HCT116 (cell line): Measurements from ENCODE around the gene MSI2.

Experiments
- ELF1 ChIP-seq: IDR thresholded peaks from 2 replicates; pipeline ENCODE4 v1.6.1; 2012; ENCODE audit warnings: low read depth, borderline replicate concordance
- EZH2 ChIP-seq: fragments of 200-600 bp; sonication (generic); IDR thresholded peaks from 2 replicates; pipeline ENCODE4 v1.6.1; 2017; ENCODE audit warnings: antibody characterized with exemption, mixed run types
- EZH2phosphoT487 ChIP-seq: fragments of 200-600 bp; IDR thresholded peaks from 2 replicates; pipeline ENCODE4 v1.6.1; 2018; ENCODE audit warnings: antibody characterized with exemption, borderline replicate concordance
- JUND ChIP-seq: IDR thresholded peaks from 2 replicates; pipeline ENCODE4 v1.6.1; 2012
- POLR2A ChIP-seq: IDR thresholded peaks from 2 replicates; pipeline ENCODE4 v1.7.0; 2011; ENCODE audit warnings: borderline replicate concordance; ENCODE audit not compliant: insufficient read depth, insufficient read length; ENCODE audit errors: extremely low read depth
- RAD21 ChIP-seq: IDR thresholded peaks from 2 replicates; pipeline ENCODE4 v1.6.1; 2012; ENCODE audit warnings: low read depth, mild to moderate bottlenecking
- ZNF274 ChIP-seq: fragments of 200-500 bp; sonication (Bioruptor generic); IDR thresholded peaks from 2 replicates; pipeline ENCODE4 v1.6.1; 2014; ENCODE audit warnings: mild to moderate bottlenecking, low read depth, low read length, inconsistent platforms
- TF ChIP-seq, protein P1 (sequence below), 3 experiments: fragments of 200-600 bp in 1 of 3; sonication (generic) in 1 of 3; IDR thresholded peaks in 2 of 3; conservative IDR thresholded peaks in 1 of 3; 2 replicates each; pipeline ENCODE4 v1.5.1; 2012 to 2017; ENCODE audit warnings: low read depth in 2 of 3, low read length in 2 of 3, antibody characterized with exemption in 1 of 3, borderline replicate concordance in 1 of 3, control low read depth in 1 of 3, mild to moderate bottlenecking in 1 of 3, mixed read lengths in 1 of 3, mixed run types in 1 of 3, moderate library complexity in 1 of 3; ENCODE audit not compliant: insufficient read depth in 1 of 3

DNA sequence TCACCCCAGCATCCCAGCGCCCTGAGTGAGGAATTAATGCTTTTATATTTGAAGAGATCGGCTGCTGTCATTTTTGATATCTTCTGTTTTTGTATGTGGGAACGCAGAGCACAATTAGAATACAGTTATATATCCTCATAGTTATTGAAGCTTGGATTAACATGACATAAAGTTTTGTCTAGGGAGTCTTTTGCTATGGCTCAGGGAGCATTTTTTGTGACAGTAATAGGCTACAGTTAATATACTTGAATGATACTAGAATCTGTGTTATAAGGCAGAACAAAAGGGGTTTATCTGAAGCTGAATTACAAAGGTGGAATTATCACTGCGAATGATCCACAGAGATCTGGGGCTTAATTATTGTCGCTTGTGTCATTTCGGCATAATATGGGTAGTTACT, 239.4 kb downstream of the MSI2 start:
- no peak for TF ChIP-seq EZH2phosphoT487
- TF ChIP-seq, protein P1, sequence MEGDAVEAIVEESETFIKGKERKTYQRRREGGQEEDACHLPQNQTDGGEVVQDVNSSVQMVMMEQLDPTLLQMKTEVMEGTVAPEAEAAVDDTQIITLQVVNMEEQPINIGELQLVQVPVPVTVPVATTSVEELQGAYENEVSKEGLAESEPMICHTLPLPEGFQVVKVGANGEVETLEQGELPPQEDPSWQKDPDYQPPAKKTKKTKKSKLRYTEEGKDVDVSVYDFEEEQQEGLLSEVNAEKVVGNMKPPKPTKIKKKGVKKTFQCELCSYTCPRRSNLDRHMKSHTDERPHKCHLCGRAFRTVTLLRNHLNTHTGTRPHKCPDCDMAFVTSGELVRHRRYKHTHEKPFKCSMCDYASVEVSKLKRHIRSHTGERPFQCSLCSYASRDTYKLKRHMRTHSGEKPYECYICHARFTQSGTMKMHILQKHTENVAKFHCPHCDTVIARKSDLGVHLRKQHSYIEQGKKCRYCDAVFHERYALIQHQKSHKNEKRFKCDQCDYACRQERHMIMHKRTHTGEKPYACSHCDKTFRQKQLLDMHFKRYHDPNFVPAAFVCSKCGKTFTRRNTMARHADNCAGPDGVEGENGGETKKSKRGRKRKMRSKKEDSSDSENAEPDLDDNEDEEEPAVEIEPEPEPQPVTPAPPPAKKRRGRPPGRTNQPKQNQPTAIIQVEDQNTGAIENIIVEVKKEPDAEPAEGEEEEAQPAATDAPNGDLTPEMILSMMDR (IDR thresholded peaks at IDR 0.05 in 2 of 3, conservative IDR thresholded peaks at IDR 0.05 in 1 of 3; ENCODE audit: borderline replicate concordance in 1 of 3, insufficient read depth in 1 of 3, low read depth in 2 of 3, low read length in 2 of 3), result no peak
- no peak for TF ChIP-seq RAD21
- TF ChIP-seq EZH2, result no peak
- no peak for TF ChIP-seq ELF1
- no peak for TF ChIP-seq POLR2A
- no peak for TF ChIP-seq JUND
- TF ChIP-seq ZNF274, result no peak
